HEK293 (cell line): ENCODE results near the gene ARL8B.
"Not testable (repeated sequence)": the region's sequence is repeated elsewhere in the genome, so short reads cannot be mapped to it uniquely, and the experiment has no call there.

Experiments used
- BCL11A ChIP-seq: fragments of 450-650 bp; formaldehyde crosslinking; IDR thresholded peaks from 2 replicates; pipeline ENCODE4 v1.5.1; 2016; ENCODE audit warnings: low read depth, missing biosample characterization, missing genetic modification characterization
- CTCF ChIP-seq: fragments of 450-650 bp; formaldehyde crosslinking; IDR thresholded peaks from 2 replicates; pipeline ENCODE4 v1.5.1; 2016; ENCODE audit warnings: missing biosample characterization, missing genetic modification characterization
- PBX3 ChIP-seq: sonication (generic); formaldehyde crosslinking; IDR thresholded peaks from 2 replicates; pipeline ENCODE4 v1.8.1; 2022; ENCODE audit warnings: mild to moderate bottlenecking, moderate library complexity, missing genetic modification reagents
- SETDB1 ChIP-seq: IDR thresholded peaks from one replicate; pipeline ENCODE4 v1.6.1; 2017; ENCODE audit warnings: mild to moderate bottlenecking, low read length, moderate library complexity, mixed read lengths; ENCODE audit not compliant: insufficient read length
- SP2 ChIP-seq: fragments of 450-650 bp; formaldehyde crosslinking; IDR thresholded peaks from 2 replicates; pipeline ENCODE4 v1.5.1; 2016; ENCODE audit warnings: missing biosample characterization, missing genetic modification characterization
- TCF7L2 ChIP-seq: IDR thresholded peaks from 2 replicates; pipeline ENCODE4 v1.6.1; 2011; ENCODE audit warnings: low read depth, mild to moderate bottlenecking, inconsistent platforms, low read length, moderate library complexity, borderline replicate concordance
- ZNF175 ChIP-seq: fragments of 450-650 bp; formaldehyde crosslinking; IDR thresholded peaks from 2 replicates; pipeline ENCODE4 v1.5.1; 2016; ENCODE audit warnings: missing biosample characterization, missing genetic modification characterization
- ZNF24 ChIP-seq: fragments of 450-650 bp; formaldehyde crosslinking; IDR thresholded peaks from 2 replicates; pipeline ENCODE4 v1.5.1; 2016; ENCODE audit warnings: missing biosample characterization, missing genetic modification characterization
- ZNF362 ChIP-seq: fragments of 450-650 bp; formaldehyde crosslinking; IDR thresholded peaks from 2 replicates; pipeline ENCODE4 v1.5.1; 2016; ENCODE audit warnings: missing biosample characterization, missing genetic modification characterization
- ZNF530 ChIP-seq: fragments of 450-650 bp; formaldehyde crosslinking; IDR thresholded peaks from 2 replicates; pipeline ENCODE4 v1.5.1; 2016; ENCODE audit warnings: low read depth, missing biosample characterization, missing genetic modification characterization
- ZNF544 ChIP-seq: fragments of 450-650 bp; formaldehyde crosslinking; IDR thresholded peaks from 2 replicates; pipeline ENCODE4 v1.5.0; 2017; ENCODE audit warnings: missing biosample characterization, missing genetic modification characterization
- ZNF549 ChIP-seq: fragments of 450-650 bp; IDR thresholded peaks from 2 replicates; pipeline ENCODE4 v1.5.1; 2018; ENCODE audit warnings: missing biosample characterization, missing genetic modification characterization, mild to moderate bottlenecking, inconsistent platforms, moderate library complexity
- ZNF558 ChIP-seq: fragments of 450-650 bp; formaldehyde crosslinking; IDR thresholded peaks from 2 replicates; pipeline ENCODE4 v1.5.1; 2016; ENCODE audit warnings: missing biosample characterization, missing genetic modification characterization
- ZNF707 ChIP-seq: fragments of 450-650 bp; formaldehyde crosslinking; IDR thresholded peaks from 2 replicates; pipeline ENCODE4 v1.5.1; 2016; ENCODE audit warnings: missing biosample characterization, missing genetic modification characterization

- TF ChIP-seq PBX3 (CRISPR knock-in tag); SP2 (tag by site-specific recombination); ZNF558 (tag by site-specific recombination); CTCF; TCF7L2; ZNF24 (tag by site-specific recombination); ZNF175 (tag by site-specific recombination); ZNF707 (tag by site-specific recombination); BCL11A (tag by site-specific recombination); ZNF549 (tag by site-specific recombination); ZNF530 (tag by site-specific recombination); ZNF544 (tag by site-specific recombination); ZNF362 (tag by site-specific recombination); SETDB1: not testable (repeated sequence)
Measured at GRCh38 chr3:5183714-5184113, 61.6 kb downstream of the ARL8B start.
